Measurements from ENCODE around the gene TIE1. TPM values are rescaled to one million over a fixed set of nuclear protein-coding genes. Genes with fewer than 3 reads are reported as not detected.

The TIE1 gene
- total and polyA plus RNA-seq, 9 of the 15 experiments (the other 6 are each of a cell fraction or from before 2014, with no cell fraction given) = 0.07 to 0.49 (median 0.14) TPM; not detected in 4

GRCh38 chr1:43358121-43358745, 57.5 kb downstream of the TIE1 start (continued):
- TF ChIP-seq REST (IDR thresholded peaks at IDR 0.05; ENCODE audit: borderline replicate concordance) (peak; percentile 56; the same call in 1 of the 2 replicates), REST (CRISPR knock-in tag; IDR thresholded peaks at IDR 0.05; ENCODE audit: low read depth) (no peak), FOXO4 (CRISPR knock-in tag; IDR thresholded peaks at IDR 0.05) (no peak), XRCC5 (IDR thresholded peaks at IDR 0.05; ENCODE audit: low read depth, low read length) (no peak), SMAD1 (IDR thresholded peaks at IDR 0.05; ENCODE audit: low read depth, low read length, partially characterized antibody) (peak; percentile 30), GMEB1 (CRISPR knock-in tag; IDR thresholded peaks at IDR 0.05) (no peak), TBL1XR1 (IDR thresholded peaks at IDR 0.05; ENCODE audit: low read length in 2 of 2) (no peak), ZEB2 (IDR thresholded peaks at IDR 0.05) (peak; percentile 67; the same call in 1 of the 2 replicates), TEAD4 (IDR thresholded peaks at IDR 0.05; ENCODE audit: low read length) (0 out of 2 replicates have a peak, but pooled peaks have one; percentile 11), TEAD4 (CRISPR knock-in tag; IDR thresholded peaks at IDR 0.05; ENCODE audit: borderline replicate concordance) (no peak), ZKSCAN1 (IDR thresholded peaks at IDR 0.05; ENCODE audit: low read depth, low read length) (no peak), RCOR1 (IDR thresholded peaks at IDR 0.05; ENCODE audit: borderline replicate concordance in 1 of 2, low read depth in 2 of 2, low read length in 2 of 2) (peak in 1 of 2 experiments; percentile 37; a peak in 1 of 4 replicates), NCOA4 (IDR thresholded peaks at IDR 0.05; ENCODE audit: partially characterized antibody) (no peak), MBD2 (IDR thresholded peaks at IDR 0.05; ENCODE audit: borderline replicate concordance, low read depth) (0 out of 2 replicates have a peak, but pooled peaks have one; percentile 32), NKRF (IDR thresholded peaks at IDR 0.05; ENCODE audit: borderline replicate concordance) (peak; percentile 55; the same call in 1 of the 2 replicates)
